Sciatic nerve (tissue), 2 donors: ENCODE measurements around the gene AMPD3. TPM values are rescaled to one million over a fixed set of nuclear protein-coding genes. Genes with fewer than 3 reads are reported as not detected.
A peak's percentile ranks its signal among the peaks of the same experiment; 100 is the strongest.

Source experiments
- ATAC-seq: fragments of 200-7000 bp; cut with Tn5 transposase; one replicate; pipeline ENCODE4 v1.9.1; 2020; ENCODE audit warnings: mild to moderate bottlenecking, moderate library complexity
- DNase-seq: peaks from one replicate; pipeline ENCODE4 v3.0.0-alpha.2; 2020; ENCODE audit warnings: low spot score
- intact Hi-C: fragments of 100-400 bp; cut with DNase I; formaldehyde crosslinking; loops from one replicate; pipeline ENCODE4 v1.14.2; 2022
- total RNA-seq: library from RNA; stranded (reverse); fragmentation: NEBNext Ultra II Directional; extraction: Animal tissue kit (Norgen Biotek cat#: 25700); gene quantifications from one replicate; pipeline ENCODE4 v1.2.1, GENCODE V29; 2021
- donor health status: DM: no; HTN: no; CAD: no.
- donor health status: DM: no; HTN: no; CAD: no.

Gene AMPD3
- 9.1 TPM for total RNA-seq

DNA sequence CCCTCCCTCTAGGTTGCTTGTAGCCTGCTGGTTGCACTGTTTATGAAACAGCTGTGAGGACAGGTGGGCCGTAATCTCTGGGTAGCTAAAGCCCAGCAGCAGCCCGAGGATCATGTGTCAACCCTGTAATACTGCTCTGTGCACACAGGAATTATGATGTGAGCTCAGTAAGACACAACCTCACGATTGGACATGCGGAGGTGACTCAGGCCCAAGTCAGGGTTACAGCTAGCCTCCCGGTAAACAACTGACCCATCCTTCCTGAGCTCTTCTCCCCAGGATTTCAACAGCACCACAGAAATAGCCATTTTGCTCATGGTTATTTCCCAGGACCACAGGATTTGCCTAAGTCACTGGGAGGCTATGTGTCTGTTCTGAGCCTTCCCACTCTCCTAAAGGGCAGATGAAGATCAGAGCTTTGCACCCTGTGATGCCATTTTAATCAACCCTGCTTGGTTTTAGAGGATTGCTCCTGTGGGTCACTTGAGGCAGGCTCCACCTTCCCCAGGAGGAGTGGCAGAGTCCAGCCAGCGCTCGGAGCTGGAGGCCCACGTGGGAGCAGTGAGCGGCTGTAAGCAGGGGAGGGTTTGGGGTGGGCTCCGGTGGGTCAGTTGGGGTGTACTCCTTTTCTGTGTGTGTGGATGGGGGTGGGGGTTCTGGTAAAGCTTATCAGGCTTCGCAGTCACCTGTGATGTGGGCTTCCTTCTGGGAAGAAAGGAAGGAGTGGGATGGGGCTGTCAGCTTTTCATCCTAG lies at the start of gene AMPD3:
AMPD3 (plus strand) TSS at position 387 of the 754 bp plus-strand sequence. CDS start 6,256 bp downstream, outside the sequence.
- intact Hi-C loops = no loop called here
- DNase-seq = no peak
- ATAC-seq = peak; percentile 16

DNA sequence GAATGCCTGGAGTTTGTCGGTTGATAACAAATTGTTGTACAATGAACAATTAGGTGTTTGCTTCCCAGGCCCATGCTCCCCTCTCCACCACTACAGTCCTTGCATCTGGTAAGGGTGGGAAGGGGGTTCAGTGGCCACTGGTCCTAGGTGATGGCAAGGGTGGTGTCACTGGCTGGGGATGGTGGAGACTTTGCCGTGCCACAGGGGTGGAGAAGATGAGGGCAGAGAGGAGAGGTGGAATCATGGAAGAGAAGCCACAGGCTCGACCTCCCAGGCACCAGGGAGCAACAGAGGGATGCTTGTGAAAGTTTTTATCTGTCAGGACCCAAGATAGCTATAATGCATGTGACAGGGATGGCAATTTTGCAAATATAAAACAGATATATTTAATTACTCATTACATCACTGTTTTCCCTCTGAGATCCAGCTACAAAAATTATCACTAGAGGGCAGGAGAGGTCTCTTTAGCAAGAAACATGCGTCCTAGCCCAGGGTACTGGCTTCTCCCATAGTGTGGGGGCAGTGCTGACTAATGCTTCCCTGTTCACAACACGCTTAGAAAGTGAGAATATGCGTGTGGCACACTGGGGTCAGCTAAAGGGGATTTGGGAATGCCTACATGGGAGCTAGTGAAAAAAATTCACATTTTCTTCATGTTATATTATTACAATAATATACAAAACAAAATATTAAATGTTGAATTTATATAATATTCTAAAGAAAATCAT lies 49.0 kb upstream of the AMPD3 start:
- DNase-seq (peak; percentile 77), ATAC-seq (peak; percentile 94)
- intact Hi-C loops = no loop called here

DNA sequence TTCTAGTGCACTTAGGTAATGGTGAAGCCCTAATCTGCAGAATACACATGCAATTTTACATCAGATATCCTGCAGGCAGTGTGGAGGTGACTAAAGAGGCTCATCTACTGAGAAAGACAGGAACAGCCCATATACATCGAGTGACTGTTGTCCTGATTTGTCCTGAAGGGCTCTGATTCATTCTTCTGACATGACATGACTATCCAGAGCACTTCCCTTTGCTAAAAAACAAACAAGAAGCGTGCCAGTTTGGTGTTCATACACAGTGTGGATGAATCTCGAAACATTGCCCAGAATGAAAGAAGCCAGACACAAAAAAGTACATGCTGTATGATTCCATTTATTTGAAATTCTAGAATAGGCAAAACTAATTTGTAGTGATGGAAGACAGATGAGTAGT lies 48.0 kb upstream of the AMPD3 start:
- intact Hi-C loops = no loop called here
- ATAC-seq (peak; percentile 38), DNase-seq (no peak)

DNA sequence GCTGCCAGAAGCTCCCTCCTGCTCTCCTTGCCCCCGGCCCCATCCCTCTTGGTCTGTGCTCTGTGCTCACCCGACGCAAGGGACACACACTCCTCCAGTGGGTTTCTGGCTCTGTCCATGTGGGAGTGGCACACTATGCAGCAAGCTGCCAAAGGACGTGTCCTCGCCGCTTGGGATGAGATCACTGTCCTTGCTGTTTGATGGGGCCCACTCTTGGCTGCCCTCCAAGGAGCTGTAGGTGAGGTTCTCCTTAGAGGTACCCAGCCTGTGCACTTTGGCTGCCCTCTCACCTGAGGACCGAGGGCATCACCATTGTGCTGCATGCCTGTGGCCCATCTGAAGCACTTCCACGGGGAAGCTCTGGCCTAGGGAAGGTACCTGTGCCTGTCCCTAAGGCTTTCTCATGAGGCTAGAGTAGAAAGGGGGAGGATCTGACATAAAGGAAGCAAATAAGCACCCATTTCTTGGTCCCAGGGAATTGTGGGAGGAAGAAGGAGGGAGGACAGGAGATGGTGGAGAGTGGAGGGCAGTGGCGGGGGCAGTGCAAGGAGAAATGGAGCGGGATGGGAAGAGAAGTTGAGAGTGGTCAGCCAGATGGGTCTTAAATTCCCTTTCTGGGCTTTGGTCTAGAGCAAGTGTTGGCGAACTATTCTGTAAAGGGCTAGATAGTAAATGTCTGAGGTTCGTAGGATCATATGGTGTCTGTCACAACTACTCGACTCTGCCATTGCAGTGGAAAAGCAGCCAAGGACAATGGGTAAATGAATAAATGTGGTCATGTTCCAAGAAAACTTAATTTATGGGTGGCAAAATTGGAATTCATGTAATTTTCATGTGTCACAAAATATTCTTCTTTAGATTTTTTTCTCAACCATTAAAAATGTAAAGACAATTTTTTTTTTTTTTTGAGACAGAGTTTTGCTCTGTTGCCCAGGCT lies 47.0 kb upstream of the AMPD3 start:
- DNase-seq (no peak), ATAC-seq (no peak)
- intact Hi-C loops = no loop called here

DNA sequence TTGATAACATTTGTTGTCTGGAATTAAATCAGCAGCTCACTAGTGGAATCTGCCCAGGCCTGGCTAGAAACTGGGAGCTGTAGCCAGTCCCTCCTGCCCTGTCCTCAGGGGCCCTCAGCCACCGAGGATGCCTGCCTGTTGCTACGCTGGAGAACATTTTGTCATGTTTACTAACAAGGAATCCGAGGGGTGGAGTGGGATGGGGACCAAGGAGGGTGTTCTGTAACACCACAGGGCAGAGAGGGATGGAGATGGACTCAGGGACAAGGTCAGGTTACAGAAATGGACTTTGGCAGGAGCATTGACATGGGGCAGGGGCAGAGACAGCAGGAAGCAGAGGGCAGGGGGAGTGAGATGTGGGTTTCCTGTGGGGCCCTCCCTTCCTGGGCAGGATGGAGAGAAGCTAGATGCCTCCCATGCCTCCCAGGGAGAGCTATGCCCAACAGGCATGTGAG lies 45.8 kb upstream of the AMPD3 start:
- no peak for ATAC-seq
- no peak for DNase-seq
- intact Hi-C loops = no loop called here

DNA sequence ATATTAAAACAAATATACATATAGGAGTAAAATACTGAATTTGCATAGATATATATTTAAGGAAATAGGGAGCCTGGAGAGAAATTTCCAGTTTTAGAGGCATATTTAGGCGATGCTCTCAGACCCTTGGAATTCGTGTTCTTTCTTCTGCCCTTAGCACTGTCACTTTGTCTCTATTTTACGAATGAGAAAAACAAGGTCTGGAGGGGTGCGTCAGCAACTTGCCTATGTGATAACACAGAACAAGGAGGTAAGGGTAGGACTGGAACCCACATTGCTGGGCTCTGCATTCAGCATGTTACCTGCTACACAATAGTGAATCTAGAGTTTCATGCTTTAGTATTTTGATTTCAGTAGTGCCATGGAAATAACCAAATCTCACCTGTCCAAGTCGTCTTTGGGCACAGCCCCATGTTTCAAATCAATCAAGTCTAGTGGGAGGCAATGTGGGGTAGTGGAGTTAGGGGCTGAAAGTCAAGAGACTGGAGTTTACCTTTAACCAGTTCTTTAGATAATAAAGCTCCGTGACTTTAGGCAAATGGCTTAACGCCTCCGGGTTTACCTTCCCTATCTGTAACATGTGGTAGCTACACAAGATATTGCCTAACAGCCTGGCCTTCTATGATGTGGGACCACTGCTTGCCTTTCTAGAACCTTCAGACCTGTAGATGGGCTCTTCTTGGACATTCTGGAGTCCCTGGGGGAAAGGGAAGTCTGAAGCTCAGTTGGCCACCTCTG lies 44.8 kb upstream of the AMPD3 start:
- no peak for ATAC-seq
- DNase-seq = no peak
- intact Hi-C loops = loop anchor here (5.0 kb wide), 1 partner anchor 327 kb away; no protein-coding TSS in a partner anchor

DNA sequence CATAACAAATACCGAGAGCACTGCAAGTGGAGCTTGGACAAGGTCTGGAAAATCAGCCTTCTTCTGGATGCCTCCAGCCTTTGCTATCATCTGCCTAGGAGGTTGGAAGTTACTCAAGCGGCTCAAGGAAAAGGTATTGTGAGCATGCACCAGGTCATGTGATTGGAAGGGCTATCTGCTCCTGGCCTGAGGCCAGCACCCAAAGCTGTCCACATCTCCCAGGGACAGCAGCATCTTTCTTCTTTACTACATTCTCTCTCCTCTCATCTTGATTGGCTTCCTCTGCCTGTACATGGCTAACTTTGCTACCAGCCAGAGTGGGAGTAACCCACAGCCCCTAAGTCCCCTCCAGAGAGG lies 44.2 kb upstream of the AMPD3 start:
- intact Hi-C loops = loop anchor here (5.0 kb wide), 1 partner anchor 326 kb away; no protein-coding TSS in a partner anchor
- ATAC-seq (no peak), DNase-seq (no peak)

DNA sequence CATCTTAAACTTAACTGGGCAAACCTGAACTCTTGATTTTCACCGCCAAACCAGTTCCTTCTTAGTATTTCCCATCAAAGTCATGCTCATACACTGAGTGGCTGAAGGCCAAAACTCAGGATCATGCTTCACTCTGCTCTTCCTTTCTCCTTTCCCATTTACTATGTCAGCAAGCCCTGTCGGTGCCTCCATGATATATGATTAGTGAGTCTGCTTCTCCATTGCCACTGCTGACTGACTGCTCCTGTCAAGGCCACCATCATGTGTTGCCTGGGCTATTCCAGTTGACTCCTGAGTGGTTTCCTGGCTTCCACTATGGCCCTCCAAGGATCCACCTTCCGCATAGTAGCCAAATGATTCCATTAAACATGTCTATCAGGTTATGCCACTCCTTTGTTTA lies 42.8 kb upstream of the AMPD3 start:
- no peak for DNase-seq
- intact Hi-C loops = loop anchor here (5.0 kb wide), 1 partner anchor 325 kb away; no protein-coding TSS in a partner anchor
- ATAC-seq = no peak

DNA sequence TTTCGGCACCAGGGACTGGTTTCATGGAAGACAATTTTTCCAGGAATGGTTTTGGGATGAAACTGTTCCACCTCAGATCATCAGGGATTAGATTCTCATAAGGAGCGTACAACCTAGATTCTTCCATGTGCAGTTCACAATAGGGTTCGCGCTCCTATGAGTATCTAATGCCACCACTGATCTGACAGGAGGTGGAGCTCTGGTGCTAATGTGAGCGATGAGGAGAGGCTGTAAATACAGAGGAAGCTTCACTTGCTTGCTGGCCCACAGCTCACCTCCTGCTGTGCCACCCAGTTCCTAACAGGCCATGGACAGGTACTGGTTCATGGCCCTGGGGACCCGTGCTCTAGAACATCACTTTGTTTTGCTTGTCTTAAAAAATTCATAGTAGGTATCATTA lies 41.8 kb upstream of the AMPD3 start:
- no peak for DNase-seq
- ATAC-seq = peak; percentile 51
- intact Hi-C loops = loop anchor here (5.0 kb wide), 1 partner anchor 324 kb away; no protein-coding TSS in a partner anchor

DNA sequence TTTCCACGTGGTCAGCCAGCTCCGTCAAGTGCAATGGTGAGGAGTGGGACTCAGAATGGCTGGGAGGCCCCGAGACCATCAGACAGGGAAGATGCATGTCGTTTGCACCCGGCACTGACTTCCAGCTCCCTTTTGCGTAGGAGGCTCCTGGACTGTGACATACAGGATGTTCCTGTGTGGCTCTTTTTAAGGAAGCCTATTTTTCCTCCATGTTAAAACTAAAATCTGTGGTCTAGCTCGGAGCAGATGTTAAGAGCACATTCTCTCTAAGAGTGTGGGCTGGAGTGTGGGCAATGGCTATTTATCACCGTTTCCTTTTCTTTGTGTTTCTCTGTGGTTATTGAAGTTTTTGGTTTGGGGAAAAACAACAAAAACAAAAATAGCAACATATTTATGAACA lies 40.9 kb upstream of the AMPD3 start:
- no peak for DNase-seq
- intact Hi-C loops = loop anchor here (5.0 kb wide), 1 partner anchor 323 kb away; no protein-coding TSS in a partner anchor
- peak; percentile 49 for ATAC-seq

DNA sequence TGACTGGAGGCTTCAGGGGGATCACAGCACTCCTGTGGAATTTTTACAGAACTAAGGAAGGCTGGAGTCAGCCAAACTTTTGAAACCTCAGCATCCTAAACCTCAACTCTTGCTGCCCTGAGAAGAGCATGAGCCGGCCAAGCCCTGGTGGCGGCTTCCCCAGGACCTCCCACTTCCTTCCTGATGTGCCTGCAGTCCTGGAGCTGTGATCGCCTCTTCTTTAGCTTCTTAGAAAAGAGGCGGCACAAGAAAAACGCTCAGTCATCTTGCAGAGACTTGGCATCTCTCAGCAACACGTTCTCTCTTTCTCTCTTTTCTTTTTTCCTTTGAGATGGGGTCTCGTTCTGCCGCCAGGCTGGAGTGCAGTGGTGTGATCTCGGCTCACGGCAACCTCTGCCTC lies 40.4 kb upstream of the AMPD3 start:
- DNase-seq (no peak), ATAC-seq (peak; percentile 85)
- intact Hi-C loops = loop anchor here (5.0 kb wide), 1 partner anchor 323 kb away; no protein-coding TSS in a partner anchor

DNA sequence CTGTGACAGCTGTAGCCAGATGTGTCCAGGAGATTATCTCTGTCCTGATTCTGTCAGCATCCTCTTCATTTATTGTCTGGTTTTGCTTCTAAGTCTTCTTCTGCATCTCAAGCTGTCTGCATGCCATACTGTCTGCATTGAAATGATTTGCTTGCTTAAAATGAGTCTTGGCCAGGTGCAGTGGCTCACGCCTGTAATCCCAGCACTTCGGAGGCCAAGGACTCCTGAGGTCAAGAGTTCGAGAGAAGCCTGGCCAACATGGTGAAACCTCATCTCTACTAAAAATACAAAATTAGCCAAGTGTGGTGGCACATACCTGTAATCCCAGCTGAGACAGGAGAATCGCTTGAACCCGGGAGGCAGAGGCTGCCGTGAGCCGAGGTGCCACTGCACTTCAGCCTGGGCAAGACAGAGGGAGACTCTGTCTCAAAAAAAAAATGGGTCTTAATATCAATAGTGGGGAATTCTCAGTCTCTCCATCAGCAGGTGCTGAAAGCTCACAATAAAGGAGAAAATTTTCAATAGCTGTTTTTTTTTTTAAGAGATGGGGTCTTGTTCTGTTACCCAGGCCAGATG lies 39.2 kb upstream of the AMPD3 start:
- intact Hi-C loops = no loop called here
- DNase-seq = no peak
- no peak for ATAC-seq

DNA sequence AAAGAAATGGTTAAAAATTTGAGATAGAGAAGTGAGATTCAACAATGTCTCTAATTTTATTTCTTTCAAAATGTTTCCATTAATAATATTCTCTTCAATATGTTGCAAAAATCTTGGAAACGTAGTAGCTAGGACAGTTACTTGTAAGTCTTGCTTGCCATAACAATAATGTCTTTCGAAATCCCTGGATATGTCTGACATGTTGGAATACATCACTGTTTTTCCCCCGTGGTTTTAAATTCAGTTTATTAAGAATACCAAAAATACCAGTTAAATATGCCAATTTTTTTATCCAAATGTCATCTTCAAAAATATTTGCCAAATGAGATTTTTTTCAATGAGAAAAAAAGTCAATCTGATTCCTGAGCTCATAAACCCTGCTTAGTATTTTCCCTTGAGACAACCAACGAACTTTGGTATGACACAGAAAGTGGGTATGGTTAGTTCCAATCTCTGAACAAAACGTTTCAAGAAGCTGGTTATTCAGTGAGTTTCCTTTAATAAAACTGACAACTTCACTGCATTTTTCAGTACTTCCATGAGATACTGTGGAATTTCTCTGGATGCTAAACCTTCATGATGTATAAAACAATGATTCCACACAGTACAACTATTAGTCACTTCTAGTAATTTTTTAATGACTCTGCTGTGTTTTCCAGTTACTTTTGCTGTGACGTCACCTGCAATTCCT lies 36.7 kb upstream of the AMPD3 start:
- ATAC-seq (peak; percentile 42), DNase-seq (no peak)
- intact Hi-C loops = no loop called here

DNA sequence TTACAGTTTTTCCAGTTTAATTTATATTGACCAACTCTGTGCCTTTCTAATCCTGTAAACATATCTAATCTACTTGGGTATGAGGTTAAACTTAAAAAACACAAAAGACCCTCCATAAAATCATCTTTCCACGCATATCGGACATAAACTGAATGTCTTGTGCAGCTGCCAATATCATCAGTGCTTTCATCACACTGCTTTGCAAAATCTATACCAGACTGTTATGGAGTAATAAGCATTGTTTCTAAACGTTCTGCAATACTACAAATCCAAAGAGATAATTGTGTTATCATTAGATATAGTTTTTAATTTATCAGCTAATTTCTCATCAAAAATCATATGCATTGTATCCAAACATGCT lies 36.1 kb upstream of the AMPD3 start:
- DNase-seq (no peak), ATAC-seq (no peak)
- intact Hi-C loops = no loop called here

DNA sequence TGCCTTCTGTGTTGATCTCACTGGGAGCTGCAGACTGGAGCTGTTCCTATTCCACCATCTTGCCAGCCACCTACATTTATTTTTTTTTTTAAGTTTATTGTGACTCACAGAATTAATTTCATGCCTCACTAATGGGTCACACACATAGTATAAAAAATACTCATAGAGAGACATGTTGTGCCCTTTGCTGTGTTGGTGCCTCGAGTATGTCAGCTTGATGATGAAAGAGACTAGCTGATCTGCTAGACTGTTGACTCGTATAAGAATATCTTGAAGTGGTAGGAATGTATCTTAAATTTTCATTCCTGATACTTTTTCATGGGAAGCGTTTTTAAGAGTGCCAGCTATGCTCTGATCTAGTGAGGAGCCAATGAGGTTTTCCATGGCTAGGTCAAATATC lies 28.6 kb upstream of the AMPD3 start:
- intact Hi-C loops = no loop called here
- ATAC-seq (no peak), DNase-seq (no peak)

DNA sequence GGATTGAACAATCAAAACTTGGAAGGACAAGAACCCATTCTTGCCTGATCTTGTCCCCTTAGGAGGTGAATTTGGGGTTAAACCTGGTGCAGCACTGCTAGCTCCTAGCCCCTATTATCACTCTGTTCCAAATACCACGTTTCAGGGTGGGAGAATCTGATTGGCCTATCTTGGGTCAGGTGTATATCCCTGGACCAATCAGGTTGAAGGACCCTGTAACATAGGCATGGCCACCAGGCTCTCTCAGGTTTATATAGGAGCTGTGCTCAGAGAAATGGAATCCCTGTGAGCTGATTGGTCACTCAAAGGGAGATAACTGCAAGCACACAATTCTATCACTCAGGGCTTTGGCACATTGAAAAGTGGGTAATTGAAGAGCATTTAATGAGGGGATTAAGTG lies 26.6 kb upstream of the AMPD3 start:
- DNase-seq = no peak
- intact Hi-C loops = no loop called here
- ATAC-seq = no peak

DNA sequence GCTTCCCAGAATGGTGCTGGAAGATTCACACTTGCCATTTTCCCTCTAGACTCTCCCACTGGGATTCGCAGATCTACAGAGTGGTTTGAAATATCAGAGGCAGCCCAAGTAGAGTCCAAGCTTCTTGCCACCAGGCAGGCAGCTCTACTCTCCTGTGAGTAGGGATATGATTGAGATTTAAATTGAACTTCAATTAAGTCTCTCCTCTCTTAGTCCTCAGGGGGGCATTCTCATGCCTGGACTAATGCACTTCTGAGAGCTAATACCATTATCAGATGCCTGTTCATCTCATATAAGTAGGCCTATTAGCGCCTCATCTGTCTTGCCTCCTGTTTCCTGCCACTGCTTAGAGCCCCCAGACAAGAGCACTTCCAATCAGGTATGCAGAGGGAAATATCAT lies 25.5 kb upstream of the AMPD3 start:
- intact Hi-C loops = no loop called here
- DNase-seq = no peak
- ATAC-seq = no peak

DNA sequence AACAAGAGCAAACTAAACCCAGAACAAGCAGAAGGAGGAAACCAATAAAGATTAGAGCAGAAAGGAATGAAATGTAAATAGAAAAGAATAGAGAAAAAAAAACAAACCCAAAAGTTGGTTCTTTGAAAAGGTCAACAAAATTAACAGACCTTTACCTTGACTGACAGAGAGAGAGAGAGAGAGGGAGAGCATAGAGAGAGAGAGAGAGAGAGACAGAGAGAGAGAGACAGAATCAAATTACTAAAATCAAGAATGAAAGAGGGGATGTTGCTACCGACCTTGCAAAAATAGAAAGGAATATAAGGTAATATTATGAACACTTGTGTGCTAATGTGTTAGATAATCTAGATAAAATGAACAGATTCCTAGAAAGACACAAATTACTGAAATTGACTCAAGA lies 22.6 kb upstream of the AMPD3 start:
- DNase-seq (no peak), ATAC-seq (no peak)
- intact Hi-C loops = no loop called here
